HepG2 (cell line): Measurements from ENCODE around the gene OSBPL3. TPM values are rescaled to one million over a fixed set of nuclear protein-coding genes. Genes with fewer than 3 reads are reported as not detected.

Source experiments
- ATAC-seq: fragments of 200-7000 bp; cut with Tn5 transposase; 3 replicates; pipeline ENCODE4 v1.9.1; 2020; ENCODE audit warnings: mild to moderate bottlenecking, moderate library complexity
- BruUV-seq: library from RNA; stranded (reverse); fragments of 400-500 nt; replicated peaks from 2 replicates; lab custom pipeline; 2021; lab: Mats Ljungman, UMichigan
- CTCF ChIA-PET: fragments of 300-600 bp; formaldehyde crosslinking; extraction: SDS; loops from one replicate; lab custom pipeline; 2021; ENCODE audit warnings: low total read pairs, inconsistent platforms, low intra/inter-chr PET ratio; lab: Yijun Ruan, JAX
- POLR2A ChIA-PET: fragments of 350-600 bp; sonication (Branson Sonifier 250); formaldehyde crosslinking; loops from one replicate; lab custom pipeline; 2020; ENCODE audit warnings: antibody characterized with exemption, inconsistent platforms; lab: Yijun Ruan, JAX
- DNase-seq: peaks from one replicate; pipeline ENCODE4 v3.0.0-alpha.2; 2015; ENCODE audit warnings: low spot score
- FAIRE-seq: peaks from 3 replicates; lab custom pipeline; 2011; peaks lifted over from hg19 to GRCh38; lab: Jason Lieb, UNC
- H2AFZ ChIP-seq: one replicate; pipeline ENCODE4 v1.6.1; 2011; ENCODE audit warnings: low read length, inconsistent platforms
- H3K27ac ChIP-seq: fragments of 300-600 bp; 3 replicates; pipeline ENCODE4 v1.8.0; 2011; ENCODE audit warnings: mixed run types, mild to moderate bottlenecking, mixed read lengths, low read length, inconsistent platforms; ENCODE audit not compliant: insufficient read depth; ENCODE audit errors: extremely low read length
- H3K27me3 ChIP-seq, 2 experiments: fragments of 200-600 bp in 1 of 2; 2 replicates in 1 of 2; 3 replicates in 1 of 2; pipeline versions ENCODE4 v1.6.0 to v1.8.0; 2011; ENCODE audit warnings: low read length in 2 of 2, mild to moderate bottlenecking in 2 of 2, moderate library complexity in 2 of 2, inconsistent platforms in 1 of 2; ENCODE audit not compliant: insufficient read depth in 2 of 2, control insufficient read depth in 1 of 2
- H3K36me3 ChIP-seq, 2 experiments: fragments of 200-600 bp in 1 of 2; replicated peaks in 1 of 2; 2 replicates in 1 of 2; 3 replicates in 1 of 2; pipeline versions ENCODE4 v1.5.1 to v1.8.0; 2011; ENCODE audit warnings: low read length in 2 of 2, inconsistent platforms in 1 of 2; ENCODE audit not compliant: insufficient read depth in 2 of 2, control insufficient read depth in 1 of 2
- H3K4me1 ChIP-seq: 2 replicates; pipeline ENCODE4 v1.5.1; 2012; ENCODE audit warnings: low read length, inconsistent platforms; ENCODE audit not compliant: insufficient read depth
- H3K4me2 ChIP-seq: 2 replicates; pipeline ENCODE4 v1.6.0; 2011; ENCODE audit warnings: low read depth, low read length, inconsistent platforms
- H3K4me3 ChIP-seq, 3 experiments: fragments of 200-600 bp in 1 of 3; sonication (generic), shearing (Covaris generic) in 1 of 3; replicated peaks in 1 of 3; 2 replicates each; pipeline ENCODE4 v1.5.1; 2011 to 2016; ENCODE audit warnings: low read length in 3 of 3, inconsistent platforms in 2 of 3, low read depth in 2 of 3, mild to moderate bottlenecking in 2 of 3, control low read depth in 1 of 3, mixed read lengths in 1 of 3; ENCODE audit not compliant: insufficient read depth in 1 of 3
- H3K79me2 ChIP-seq: one replicate; pipeline ENCODE4 v1.6.1; 2011; ENCODE audit warnings: low read length, inconsistent platforms; ENCODE audit not compliant: insufficient read depth
- H3K9ac ChIP-seq: 2 replicates; pipeline ENCODE4 v1.6.0; 2011; ENCODE audit warnings: mild to moderate bottlenecking, low read depth, low read length, inconsistent platforms; ENCODE audit not compliant: insufficient read depth
- H3K9me3 ChIP-seq: 2 replicates; pipeline ENCODE4 v1.5.1; 2012; ENCODE audit warnings: mild to moderate bottlenecking, low read length
- H4K20me1 ChIP-seq: 2 replicates; pipeline ENCODE4 v1.6.0; 2011; ENCODE audit warnings: inconsistent platforms, mild to moderate bottlenecking, low read length, moderate library complexity; ENCODE audit not compliant: insufficient read depth
- ARID3A ChIP-seq: IDR thresholded peaks from 2 replicates; pipeline ENCODE4 v1.6.1; 2012; ENCODE audit warnings: low read depth, low read length, improper control_type of control experiment
- CREB3 ChIP-seq: sonication (generic); formaldehyde crosslinking; IDR thresholded peaks from 2 replicates; pipeline ENCODE4 v1.5.0; 2020; ENCODE audit warnings: missing genetic modification reagents
- MLX ChIP-seq: IDR thresholded peaks from 2 replicates; pipeline ENCODE4 v1.6.1; 2016
- NCOA1 ChIP-seq: sonication (generic); formaldehyde crosslinking; IDR thresholded peaks from 2 replicates; pipeline ENCODE4 v1.9.0; 2021; ENCODE audit warnings: missing genetic modification reagents
- POGK ChIP-seq: sonication (generic); formaldehyde crosslinking; conservative IDR thresholded peaks from 2 replicates; pipeline ENCODE4 v1.8.0; 2022; ENCODE audit warnings: mild to moderate bottlenecking, moderate library complexity, missing genetic modification reagents
- TFDP1 ChIP-seq: IDR thresholded peaks from 2 replicates; pipeline ENCODE4 v1.6.1; 2016; ENCODE audit warnings: missing compliant biosample characterization, missing genetic modification reagents, borderline replicate concordance
- ZNF790 ChIP-seq: sonication (generic); formaldehyde crosslinking; IDR thresholded peaks from 2 replicates; pipeline ENCODE4 v1.8.0; 2022; ENCODE audit warnings: missing genetic modification reagents, mild to moderate bottlenecking, borderline replicate concordance
- WGBS: methylation state at CpG from one replicate; pipeline ENCODE4 v1.1.6; 2017; ENCODE audit warnings: low lambda C conversion rate; 5-methylcytosine and 5-hydroxymethylcytosine counted together
- in situ Hi-C: cut with HindIII; loops from 2 replicates; pipeline ENCODE4 v1.10.0; 2017; ENCODE audit warnings: low pct_unique_long_range_greater_than_20kb; ENCODE audit not compliant: extremely low pct_ligation_motif_present
- intact Hi-C: fragments of 100-400 bp; cut with micrococcal nuclease; formaldehyde crosslinking; loops from one replicate; pipeline ENCODE4 v1.10.0; 2022; ENCODE audit not compliant: unreplicated experiment
- polyA plus RNA-seq, 8 experiments: library from polyadenylated mRNA; depleted of rRNA in 3 of 8; stranded (reverse) in 7 of 8; unstranded in 1 of 8; fragments of >200 nt; fragmentation: Illumina TruSeq in 4 of 8; extraction: Trizol in 4 of 8; gene quantifications; 2 replicates each; pipeline versions ENCODE4 v1.2.1 to v1.2.3, GENCODE V29; 2011 to 2016; ENCODE audit warnings: low read depth in 4 of 8, missing spikeins in 1 of 8, mixed read lengths in 1 of 8; ENCODE audit not compliant: insufficient read depth in 1 of 8
- total RNA-seq, 5 experiments: library from RNA; depleted of rRNA; stranded (reverse); fragments of >200 nt; fragmentation: Illumina TruSeq; extraction: Trizol; gene quantifications; 2 replicates each; pipeline ENCODE4 v1.2.3, GENCODE V29; 2016; ENCODE audit warnings: low read depth in 1 of 5

Gene OSBPL3
- total and polyA plus RNA-seq, 2 of the 13 experiments (the other 11 are each of a cell fraction or from before 2014, with no cell fraction given) = 8.8 to 28.9 TPM

GRCh38 chr7:25005658-25006057 is 25.7 kb upstream of the OSBPL3 start (continued):
- TF ChIP-seq ARID3A = no peak
- no peak for TF ChIP-seq CREB3 (CRISPR knock-in tag)
- TF ChIP-seq TFDP1 = no peak
- no peak for TF ChIP-seq MLX
- TF ChIP-seq ZNF790 = no peak
- no peak for TF ChIP-seq POGK

- DNase-seq = no peak
- no peak for FAIRE-seq
- CTCF ChIA-PET = no interaction called here
- no TSS peak for BruUV-seq
- TF ChIP-seq NCOA1 = no peak
- H3K9me3 ChIP-seq = no peaks in the 10 kb centered on the region
- POLR2A ChIA-PET = interaction anchor here (1.1 kb wide), 1 partner anchor 24 kb away, joined by 3 read pairs; no protein-coding TSS in a partner anchor
- H3K79me2 ChIP-seq = no peaks in the 10 kb centered on the region
- H3K4me1 ChIP-seq = peaks cover 12% of the 10 kb centered on the region; the same call in 1 of the 2 replicates
- H3K4me2 ChIP-seq = peak overlapping the region; percentile 63; the same call in 1 of the 2 replicates
- H2AFZ ChIP-seq = no peak overlapping the region
- 9% methylated on average over 1 of the region's 1 CpG for WGBS
- no peak for ATAC-seq
- H3K27me3 ChIP-seq = no peaks in the 10 kb centered on the region; a peak in 3 of 5 replicates
- in situ Hi-C loops (no loop called here), intact Hi-C loops (no loop called here)
- no peak overlapping the region for H3K9ac ChIP-seq
- H3K27ac ChIP-seq = no peak overlapping the region
- H4K20me1 ChIP-seq = no peaks in the 10 kb centered on the region
- no peak overlapping the region for H3K4me3 ChIP-seq
- H3K36me3 ChIP-seq = no peaks in the 10 kb centered on the region
These were observed 22.8 kb upstream of the OSBPL3 start for GRCh38 chr7:25002786-25003185.
